Esophagus squamous epithelium (tissue), 5 donors: ENCODE data around the gene ROR2. TPM values are rescaled to one million over a fixed set of nuclear protein-coding genes. Genes with fewer than 3 reads are reported as not detected.

ENCODE experiments used
- DNase-seq: peaks from one replicate; lab custom pipeline; 2025; lab: John Stamatoyannopoulos, UW
- H3K27ac ChIP-seq, 4 donors: fragments of 200-600 bp; sonication (generic); one replicate each; pipeline ENCODE4 v1.5.1; 2016 to 2019; ENCODE audit warnings: mild to moderate bottlenecking in 1 of 4
- H3K27me3 ChIP-seq, 4 donors: fragments of 200-600 bp; sonication (generic); 1 replicate in 3 of 4; 2 replicates in 1 of 4; pipeline versions ENCODE4 v1.5.1 to v1.6.0; 2017 to 2021; ENCODE audit warnings: antibody characterized with exemption in 1 of 4
- H3K36me3 ChIP-seq, 3 donors: fragments of 200-600 bp; sonication (generic); one replicate each; pipeline ENCODE4 v1.5.1; 2016 to 2019
- H3K4me1 ChIP-seq, 3 donors: fragments of 200-600 bp; sonication (generic); one replicate each; pipeline ENCODE4 v1.5.1; 2017 to 2019
- H3K4me3 ChIP-seq, 4 donors: fragments of 200-600 bp; sonication (generic); 1 replicate in 3 of 4; 2 replicates in 1 of 4; pipeline ENCODE4 v1.5.1; 2016 to 2019; ENCODE audit warnings: mild to moderate bottlenecking in 2 of 4, moderate library complexity in 1 of 4
- H3K9me3 ChIP-seq, 3 donors: fragments of 200-600 bp; sonication (generic); one replicate each; pipeline ENCODE4 v1.5.1; 2016 to 2019
- CTCF ChIP-seq, 6 experiments: fragments of 450-650 bp in 4 of 6; fragments of 200-600 bp in 2 of 6; sonication (generic) in 2 of 6; IDR thresholded peaks; one replicate each; pipeline ENCODE4 v1.5.1; 2016 to 2019; ENCODE audit warnings: antibody characterized with exemption in 6 of 6, mild to moderate bottlenecking in 4 of 6, moderate library complexity in 4 of 6
- POLR2A ChIP-seq, 4 donors: fragments of 450-650 bp; IDR thresholded peaks; one replicate each; pipeline ENCODE4 v1.6.1; 2017; ENCODE audit warnings: antibody characterized with exemption in 4 of 4, mild to moderate bottlenecking in 4 of 4, moderate library complexity in 3 of 4
- WGBS, 2 donors: methylation state at CpG; one replicate each; pipeline ENCODE4 v1.1.5; 2018; 5-methylcytosine and 5-hydroxymethylcytosine counted together
- intact Hi-C: fragments of 100-400 bp; cut with DNase I; formaldehyde crosslinking; loops from one replicate; pipeline ENCODE4 v1.15.0; 2022
- total RNA-seq, 4 donors: library from RNA; depleted of rRNA; stranded (reverse); fragments of >200 nt; gene quantifications; one replicate each; pipeline ENCODE4 v1.1.0, GENCODE V29; 2016
- donor health status: DM: yes; HTN: yes; CAD: no.

Gene ROR2
- total RNA-seq, 4 donors from 2014 or later, result 0.68 to 12.6 (median 3.7) TPM

GRCh38 chr9:91919621-91920020 lies 30.4 kb downstream of the ROR2 start:
- H3K27ac ChIP-seq, result no peak overlapping the region
- no peak overlapping the region for H3K4me3 ChIP-seq
- peaks cover 0 to 22% (median 0%) of the 10 kb centered on the region in 4 donors for H3K27me3 ChIP-seq
- TF ChIP-seq POLR2A (IDR thresholded peaks at IDR 0.05), result no peak
- TF ChIP-seq CTCF (IDR thresholded peaks at IDR 0.05), result no peak
- H3K4me1 ChIP-seq, result peaks cover 0 to 7% (median 0%) of the 10 kb centered on the region in 3 donors
- H3K9me3 ChIP-seq, result no peaks in the 10 kb centered on the region
- WGBS, 2 donors, result 84 to 89% methylated on average over 3 to 5 of the region's 5 CpGs
- DNase-seq, result no peak
- intact Hi-C loops, result no loop called here
- H3K36me3 ChIP-seq, result no peaks in the 10 kb centered on the region

- DNase-seq, result no peak
- WGBS, 2 donors, result 83 to 92% methylated on average over 2 to 6 of the region's 7 CpGs
- H3K27me3 ChIP-seq, result peaks cover 0 to 22% (median 0%) of the 10 kb centered on the region in 4 donors
- H3K4me1 ChIP-seq, result peaks cover 0 to 22% (median 6%) of the 10 kb centered on the region in 3 donors
- H3K36me3 ChIP-seq, result no peaks in the 10 kb centered on the region
- no peaks in the 10 kb centered on the region for H3K9me3 ChIP-seq
- no peak overlapping the region for H3K4me3 ChIP-seq
- intact Hi-C loops, result no loop called here
- TF ChIP-seq POLR2A (IDR thresholded peaks at IDR 0.05) (no peak), CTCF (IDR thresholded peaks at IDR 0.05) (no peak)
- no peak overlapping the region for H3K27ac ChIP-seq
Observed at GRCh38 chr9:91917436-91917835, 32.6 kb downstream of the ROR2 start.

- H3K27me3 ChIP-seq, result peaks cover 0 to 22% (median 0%) of the 10 kb centered on the region in 4 donors
- intact Hi-C loops, result no loop called here
- no peak overlapping the region for H3K4me3 ChIP-seq
- TF ChIP-seq POLR2A (IDR thresholded peaks at IDR 0.05) (no peak), CTCF (IDR thresholded peaks at IDR 0.05) (no peak)
- no peaks in the 10 kb centered on the region for H3K36me3 ChIP-seq
- WGBS, 2 donors, result 54 to 65% methylated on average over 9 to 10 of the region's 10 CpGs
- DNase-seq, result no peak
- no peak overlapping the region for H3K27ac ChIP-seq
- peaks cover 0 to 31% (median 13%) of the 10 kb centered on the region in 3 donors for H3K4me1 ChIP-seq
- H3K9me3 ChIP-seq, result no peaks in the 10 kb centered on the region
Observed at GRCh38 chr9:91915524-91916263, 34.3 kb downstream of the ROR2 start.

- peaks cover 0 to 25% (median 13%) of the 10 kb centered on the region in 3 donors for H3K4me1 ChIP-seq
- no peak for TF ChIP-seq CTCF (IDR thresholded peaks at IDR 0.05)
- peaks cover 0 to 19% (median 0%) of the 10 kb centered on the region in 4 donors for H3K27me3 ChIP-seq
- WGBS, 2 donors, result 90 to 95% methylated on average over 9 of the region's 9 CpGs
- no peak for DNase-seq
- intact Hi-C loops, result no loop called here
- H3K4me3 ChIP-seq, result no peak overlapping the region
- no peak overlapping the region for H3K27ac ChIP-seq
- H3K36me3 ChIP-seq, result no peaks in the 10 kb centered on the region
- H3K9me3 ChIP-seq, result no peaks in the 10 kb centered on the region
Observed at GRCh38 chr9:91914937-91915336, 35.1 kb downstream of the ROR2 start.

GRCh38 chr9:91914404-91914803 lies 35.6 kb downstream of the ROR2 start:
- Histone ChIP-seq H3K4me3 (no peak overlapping the region), H3K9me3 (no peaks in the 10 kb centered on the region), H3K27me3 (peaks cover 0 to 15% (median 0%) of the 10 kb centered on the region in 4 donors), H3K36me3 (no peaks in the 10 kb centered on the region), H3K27ac (no peak overlapping the region), H3K4me1 (peaks cover 0 to 25% (median 13%) of the 10 kb centered on the region in 3 donors)
- WGBS, 2 donors, result 93 to 95% methylated on average over 5 to 7 of the region's 10 CpGs
- no peak for DNase-seq
- TF ChIP-seq CTCF (IDR thresholded peaks at IDR 0.05), result no peak
- TF ChIP-seq POLR2A (IDR thresholded peaks at IDR 0.05), result no peak
- intact Hi-C loops, result no loop called here
